Right lung (tissue), 5 donors: ENCODE measurements around the gene ATP6V1B1. TPM values are rescaled to one million over a fixed set of nuclear protein-coding genes. Genes with fewer than 3 reads are reported as not detected.

Experiments
- DNase-seq, 2 donors: peaks; one replicate each; pipeline ENCODE4 v3.0.0-alpha.2; 2013
- polyA plus RNA-seq, 5 donors: library from polyadenylated mRNA; unstranded; fragments of 120-200 nt; gene quantifications; one replicate each; pipeline versions ENCODE4 v1.2.1 to v1.2.3, GENCODE V29; 2013; ENCODE audit warnings: inconsistent platforms in 1 of 5, low replicate concordance in 1 of 5; ENCODE audit not compliant: insufficient read length in 5 of 5, insufficient read depth in 1 of 5

ATP6V1B1 gene
- polyA plus RNA-seq, 5 donors = 3.0 to 5.8 (median 3.6) TPM

GRCh38 chr2:70926042-70926441 is 9.7 kb upstream of the ATP6V1B1 start:
- no peak for DNase-seq

DNA sequence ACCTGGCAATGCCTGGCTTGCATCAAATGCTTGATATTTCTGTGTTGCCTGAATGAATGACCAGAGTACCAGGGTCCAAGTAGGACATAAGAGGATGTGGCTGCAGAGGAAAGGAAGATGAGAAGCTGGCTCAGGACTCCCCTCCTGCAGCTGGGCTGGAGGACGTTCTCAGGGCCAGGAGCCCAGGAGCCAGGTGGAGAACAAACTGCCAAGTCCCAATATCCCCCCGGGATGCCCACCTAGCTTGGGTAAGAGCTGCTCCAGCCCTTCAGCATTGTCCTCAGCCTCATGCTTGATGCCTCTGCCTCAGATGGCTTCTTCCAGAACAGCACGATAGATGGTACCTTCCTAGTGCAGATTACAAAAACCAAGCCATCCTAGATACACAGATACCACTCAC is 8.6 kb upstream of the ATP6V1B1 start:
- DNase-seq = no peak

DNA sequence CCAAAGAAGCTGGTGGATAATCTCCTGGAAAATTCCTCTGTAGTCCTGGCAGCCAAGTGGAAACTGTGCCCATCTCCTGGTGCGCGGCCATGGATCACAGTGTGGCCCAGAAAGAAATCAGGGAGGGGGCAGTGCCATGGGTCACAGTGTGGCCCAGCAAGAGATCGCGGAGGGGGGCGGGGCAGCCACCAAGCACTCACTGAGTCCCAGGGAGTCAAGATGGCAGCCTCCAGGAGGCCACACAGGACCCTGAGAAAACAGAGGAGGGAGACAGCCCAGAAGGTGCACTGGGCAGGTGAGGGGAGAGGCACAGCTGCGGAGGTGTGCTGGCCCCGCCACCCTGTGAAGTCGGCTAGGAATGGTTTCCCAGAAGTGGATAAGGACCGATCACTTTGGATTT is 8.1 kb upstream of the ATP6V1B1 start:
- DNase-seq = no peak

DNA sequence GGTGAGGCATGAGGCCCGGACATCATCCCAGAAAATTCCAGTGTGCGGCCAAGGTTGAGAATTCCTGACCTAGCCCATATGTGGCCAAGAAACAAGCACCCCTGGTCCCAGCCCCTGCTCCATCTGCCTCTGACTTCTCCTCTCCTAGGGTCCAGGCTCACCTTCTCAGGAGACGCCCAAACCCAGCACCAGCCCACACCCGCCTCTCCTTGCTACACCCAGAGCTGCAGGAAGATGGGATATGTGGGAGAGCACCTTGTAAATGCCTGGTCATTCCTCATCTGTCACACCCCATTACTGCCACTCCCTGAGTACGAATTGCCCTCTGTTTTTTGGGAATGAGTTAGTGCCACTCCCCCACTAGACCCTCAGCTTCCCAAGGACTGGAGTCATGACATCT is 7.3 kb upstream of the ATP6V1B1 start:
- DNase-seq = no peak

DNA sequence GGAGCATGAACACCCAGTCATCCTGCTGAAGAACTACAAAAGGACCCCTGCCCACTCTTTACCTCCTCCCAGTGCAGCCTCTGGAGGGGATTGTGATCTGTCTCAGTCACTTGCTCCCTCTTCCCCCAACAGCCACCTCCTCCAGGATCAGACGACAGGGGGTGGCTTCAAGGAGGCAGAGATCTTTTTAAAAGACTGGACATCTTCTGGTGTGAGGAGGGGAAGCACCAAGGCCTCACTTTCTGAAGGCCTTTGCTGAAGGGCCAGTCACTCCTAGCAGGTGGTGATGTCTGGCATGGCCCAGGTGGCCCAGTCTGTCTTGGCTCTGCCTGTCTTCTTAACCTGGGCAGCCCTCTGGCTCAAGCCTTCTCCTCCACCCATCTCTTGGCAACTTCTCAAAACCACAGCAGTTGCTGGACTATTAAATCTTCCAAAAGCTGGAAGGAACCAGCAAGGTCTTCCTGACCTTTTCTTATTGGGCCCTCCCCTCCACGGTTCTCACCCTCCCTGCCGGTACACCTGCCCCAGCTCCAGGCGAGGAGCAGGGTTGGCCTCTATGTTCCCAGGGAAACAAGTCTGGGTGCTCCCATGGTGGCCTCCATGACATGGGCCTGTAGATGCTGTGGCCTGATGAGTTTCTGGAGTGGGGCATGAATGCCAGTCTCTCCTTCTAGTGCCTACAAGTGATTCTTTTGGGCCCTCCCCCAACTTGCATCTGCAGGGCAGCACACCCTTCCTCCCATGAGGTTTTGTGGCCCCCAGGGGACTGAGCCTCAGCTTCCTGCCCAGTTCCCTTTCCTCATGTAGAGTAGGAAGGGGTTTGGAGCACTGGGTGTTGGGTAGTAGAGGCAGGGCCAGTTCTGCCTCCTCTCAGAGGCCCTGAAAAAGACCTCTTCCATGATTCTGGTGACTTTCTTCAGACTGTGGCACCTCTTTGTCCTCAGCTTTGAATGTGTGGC is 5.0 kb upstream of the ATP6V1B1 start:
- DNase-seq = no peak

GRCh38 chr2:70931376-70932000 is 4.2 kb upstream of the ATP6V1B1 start:
- DNase-seq = no peak

- no peak for DNase-seq
These were observed 3.0 kb upstream of the ATP6V1B1 start for GRCh38 chr2:70932631-70933230.

DNA sequence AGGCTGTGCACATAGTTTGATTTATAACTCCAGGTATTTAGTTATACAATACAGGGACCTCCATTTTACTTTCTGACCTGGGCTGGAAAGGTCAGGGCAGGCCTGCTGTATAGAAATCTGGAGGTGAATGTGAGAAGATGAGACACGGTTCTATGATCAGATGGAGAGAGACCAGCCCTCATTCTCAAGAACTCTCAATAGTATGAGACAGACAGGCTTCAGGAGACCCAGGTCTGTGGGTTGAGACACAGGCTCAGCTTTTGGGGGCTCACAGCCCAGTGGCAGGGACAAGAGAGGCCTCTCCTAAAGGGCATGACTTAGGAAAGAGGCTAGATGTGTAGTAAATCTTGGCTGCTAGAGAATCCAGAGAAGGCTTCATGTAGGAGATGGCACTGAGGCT is 719 bp upstream of the ATP6V1B1 start:
- no peak for DNase-seq

GRCh38 chr2:70936165-70936978 is 672 bp downstream of the ATP6V1B1 start:
- DNase-seq = no peak

GRCh38 chr2:70936979-70937811 is 1.5 kb downstream of the ATP6V1B1 start:
- DNase-seq = no peak

DNA sequence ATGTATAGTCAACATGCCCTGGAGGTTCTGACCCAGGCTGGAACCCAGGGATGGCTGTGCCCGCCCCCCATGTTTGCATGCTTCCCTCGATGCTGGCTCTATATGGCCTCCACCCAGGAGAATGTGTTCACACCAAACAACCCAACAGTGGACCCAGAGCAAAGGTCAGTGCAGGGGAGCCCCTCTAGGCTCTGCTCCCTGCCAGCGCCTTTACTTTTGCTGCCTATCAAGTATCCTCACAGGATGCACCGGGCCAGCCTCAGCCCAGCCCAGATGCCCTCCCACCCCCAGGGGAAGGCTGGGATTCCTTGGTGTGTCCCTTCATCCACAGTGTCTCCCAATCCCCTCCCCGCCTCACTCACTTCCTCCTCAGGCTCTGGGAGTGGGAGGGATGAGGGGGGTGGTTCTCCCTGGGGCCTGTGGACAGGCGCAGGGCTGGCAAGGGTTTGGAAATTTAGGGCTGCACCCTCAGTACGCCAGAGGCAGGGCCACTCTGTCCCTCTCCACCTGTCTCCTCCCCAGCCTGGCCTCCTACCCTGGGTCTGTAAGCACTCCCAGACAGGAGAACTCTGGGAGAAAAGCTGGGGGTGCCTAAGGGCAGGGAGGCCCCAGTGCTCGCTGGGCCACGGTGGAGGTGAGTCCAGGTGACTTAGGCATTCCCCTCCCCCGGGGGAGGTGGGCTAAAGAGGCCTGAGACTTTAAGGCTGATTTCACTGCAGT is 2.3 kb downstream of the ATP6V1B1 start:
- DNase-seq = no peak

DNA sequence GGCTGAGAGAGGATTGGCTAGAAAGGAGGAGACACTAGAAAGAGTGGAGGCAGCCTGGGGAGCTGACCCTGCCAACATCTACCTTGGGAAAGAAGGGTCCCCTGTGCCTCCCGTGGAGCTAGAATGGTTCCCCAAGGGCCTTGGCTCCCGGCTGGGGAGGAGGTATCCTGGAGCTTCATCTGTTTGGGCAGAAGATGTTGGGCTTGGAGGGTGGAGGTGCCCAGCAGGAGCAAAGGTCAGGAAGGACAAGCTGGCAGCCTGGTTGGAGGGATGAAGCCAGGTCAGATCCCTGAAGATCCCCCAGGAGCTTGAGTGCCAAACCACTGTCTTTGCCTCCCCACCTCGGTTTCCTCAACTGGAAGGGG is 2.9 kb downstream of the ATP6V1B1 start:
- no peak for DNase-seq

DNA sequence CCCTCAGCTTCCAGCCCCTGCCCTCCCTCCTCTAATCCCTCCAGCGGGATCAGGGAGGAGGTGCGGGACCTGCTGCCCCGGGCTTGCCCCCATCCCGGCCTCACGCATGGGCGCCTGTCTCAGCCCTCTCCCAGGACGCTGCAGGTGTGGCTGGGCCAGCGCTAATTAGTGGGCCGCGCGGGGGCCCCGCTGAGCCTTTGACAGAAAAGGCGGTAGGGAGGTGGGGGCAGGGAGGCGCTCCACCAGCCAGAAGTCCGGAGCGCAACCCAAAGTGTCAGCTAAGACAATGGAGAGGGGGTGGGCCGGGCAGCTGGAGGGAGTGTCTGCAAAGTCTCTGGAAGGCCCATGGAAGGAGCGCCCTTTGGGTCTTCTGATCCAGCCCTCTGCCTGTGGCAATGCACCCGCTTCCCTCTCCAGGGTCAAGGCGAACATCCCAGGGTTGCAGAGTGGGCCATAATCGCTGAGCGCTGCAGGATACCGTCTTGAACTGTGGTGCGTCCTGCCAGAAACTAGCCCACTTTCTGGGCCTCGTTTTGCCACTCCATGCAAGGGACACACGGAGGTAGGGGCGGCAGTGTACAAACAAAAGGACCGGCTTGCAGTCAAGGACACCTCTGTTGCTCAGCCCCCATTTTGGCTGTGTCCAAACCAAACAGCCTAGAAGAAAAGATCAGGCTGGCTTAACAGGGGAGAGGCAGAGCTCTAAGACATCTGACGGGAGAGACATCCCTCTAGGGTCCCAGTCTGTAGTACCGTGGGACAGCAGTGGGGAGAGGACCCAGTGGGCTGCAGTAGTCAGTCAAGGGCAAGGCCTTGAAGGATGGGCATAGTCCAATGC is 3.5 kb downstream of the ATP6V1B1 start:
- DNase-seq = no peak

DNA sequence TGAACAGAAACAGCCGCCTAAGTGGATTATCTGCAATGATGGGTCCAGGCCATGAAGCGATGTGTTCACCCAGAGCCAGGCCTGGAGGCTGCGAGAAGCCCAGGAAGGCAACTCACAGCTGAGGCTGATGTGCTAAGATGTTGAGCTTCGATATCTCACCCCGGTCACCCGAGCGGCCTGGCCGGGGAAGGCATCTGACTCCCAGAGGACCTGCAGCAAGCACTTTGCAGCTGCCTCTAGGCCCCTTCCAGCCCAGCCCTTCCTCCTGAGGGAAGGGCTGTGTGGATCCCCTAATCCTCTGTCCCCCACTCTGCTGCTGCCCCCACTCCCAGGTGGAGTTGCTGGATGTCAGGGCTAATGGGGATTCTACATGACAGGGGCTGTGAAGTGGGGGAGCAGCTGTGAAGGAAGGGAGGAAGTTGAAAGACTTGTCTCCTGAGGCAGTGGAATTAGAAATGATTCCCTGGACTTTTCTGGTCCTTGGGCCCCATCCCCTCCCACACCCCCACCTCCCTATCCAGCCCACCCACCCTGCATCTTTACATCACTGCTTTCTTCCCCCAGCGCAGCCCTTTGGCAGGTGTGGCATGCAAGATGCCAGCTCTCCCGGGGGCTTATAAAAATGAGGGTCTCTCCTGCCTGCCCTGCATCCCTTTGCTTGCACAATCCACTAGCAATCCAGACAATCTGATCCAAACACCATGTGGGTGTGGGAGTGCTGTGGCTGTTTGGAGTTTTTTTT is 4.3 kb downstream of the ATP6V1B1 start:
- DNase-seq = no peak

- no peak for DNase-seq
These were observed 5.5 kb downstream of the ATP6V1B1 start for GRCh38 chr2:70941186-70941585.

- no peak for DNase-seq
These were observed 6.0 kb downstream of the ATP6V1B1 start for GRCh38 chr2:70941701-70942100.

GRCh38 chr2:70942396-70943204 is 6.9 kb downstream of the ATP6V1B1 start:
- DNase-seq = no peak
